ENCODE measurements around the gene XPR1. TPM values are rescaled to one million over a fixed set of nuclear protein-coding genes. Genes with fewer than 3 reads are reported as not detected.

XPR1 gene
- total and polyA plus RNA-seq, 8 donors, result 0.92 to 27.0 (median 4.5) TPM

- WGBS, 5 donors, result 80 to 89% (median 84%) methylated on average over 3 of the region's 3 CpGs
- H3K4me3 ChIP-seq, result no peak overlapping the region
- DNase-seq, result no peak
- intact Hi-C loops (cut with DNase I; ENCODE audit: low total_unique reads), result no loop called here
- TF ChIP-seq CTCF (IDR thresholded peaks at IDR 0.05) (no peak), POLR2A (IDR thresholded peaks at IDR 0.05) (no peak), POLR2AphosphoS5 (IDR thresholded peaks at IDR 0.05) (no peak), EP300 (IDR thresholded peaks at IDR 0.05) (no peak)
- no peaks in the 10 kb centered on the region for H3K4me1 ChIP-seq
- H3K27me3 ChIP-seq, result peaks cover 0 to 10% (median 0%) of the 10 kb centered on the region in 3 donors
- peaks cover 0 to 90% (median 56%) of the 10 kb centered on the region in 4 donors for H3K36me3 ChIP-seq
- H3K27ac ChIP-seq, result no peak overlapping the region
- no peaks in the 10 kb centered on the region for H3K9me3 ChIP-seq
Observed at GRCh38 chr1:180939711-180940103, 307.9 kb downstream of the XPR1 start.

Small RNA genes within 50 kb of the gene (small RNA-seq; reads per million reads assigned to genes)
- 0 reads per million in 4 donors for gene RF00026

Other genes with a start within 250 kb of the XPR1 start
- gene ACBD6, start 129.4 kb upstream of the XPR1 start, total RNA-seq, result 10 to 100 TPM in 4 of 5 donors, 1 to 10 TPM in 1; 8.9 to 48.8 (median 41.2) TPM
- 10 to 100 TPM; 23.6 to 39.4 (median 36.0) TPM for gene ACBD6, start 129.4 kb upstream of the XPR1 start, polyA plus RNA-seq
- not detected for gene OVAAL, start 73.1 kb upstream of the XPR1 start, total RNA-seq
- not detected for gene OVAAL, start 73.1 kb upstream of the XPR1 start, polyA plus RNA-seq